ENCODE data around the gene ZBTB40. TPM values are rescaled to one million over a fixed set of nuclear protein-coding genes. Genes with fewer than 3 reads are reported as not detected.

The ZBTB40 gene
- total RNA-seq, 1 donor from 2014 or later: 14.9 TPM

GRCh38 chr1:22509815-22510214 lies 58.2 kb downstream of the ZBTB40 start:
- Mint-ChIP-seq H3K27ac (no peak overlapping the region), H3K4me1 (no peaks in the 10 kb centered on the region), H3K4me3 (no peak overlapping the region), H3K9me3 (no peaks in the 10 kb centered on the region), H3K36me3 (peaks cover 22% of the 10 kb centered on the region), H3K27me3 (ENCODE audit: insufficient read depth, low read depth) (no peaks in the 10 kb centered on the region)
- no peaks in the 10 kb centered on the region for H3K9me3 ChIP-seq (ENCODE audit: low read depth)
- no peaks in the 10 kb centered on the region for H3F3A ChIP-seq (ENCODE audit: low read depth)
- TF ChIP-seq EZH2phosphoT487 (IDR thresholded peaks at IDR 0.05) (no peak), EZH2 (IDR thresholded peaks at IDR 0.05) (no peak)
- TF ChIP-seq, protein P1, sequence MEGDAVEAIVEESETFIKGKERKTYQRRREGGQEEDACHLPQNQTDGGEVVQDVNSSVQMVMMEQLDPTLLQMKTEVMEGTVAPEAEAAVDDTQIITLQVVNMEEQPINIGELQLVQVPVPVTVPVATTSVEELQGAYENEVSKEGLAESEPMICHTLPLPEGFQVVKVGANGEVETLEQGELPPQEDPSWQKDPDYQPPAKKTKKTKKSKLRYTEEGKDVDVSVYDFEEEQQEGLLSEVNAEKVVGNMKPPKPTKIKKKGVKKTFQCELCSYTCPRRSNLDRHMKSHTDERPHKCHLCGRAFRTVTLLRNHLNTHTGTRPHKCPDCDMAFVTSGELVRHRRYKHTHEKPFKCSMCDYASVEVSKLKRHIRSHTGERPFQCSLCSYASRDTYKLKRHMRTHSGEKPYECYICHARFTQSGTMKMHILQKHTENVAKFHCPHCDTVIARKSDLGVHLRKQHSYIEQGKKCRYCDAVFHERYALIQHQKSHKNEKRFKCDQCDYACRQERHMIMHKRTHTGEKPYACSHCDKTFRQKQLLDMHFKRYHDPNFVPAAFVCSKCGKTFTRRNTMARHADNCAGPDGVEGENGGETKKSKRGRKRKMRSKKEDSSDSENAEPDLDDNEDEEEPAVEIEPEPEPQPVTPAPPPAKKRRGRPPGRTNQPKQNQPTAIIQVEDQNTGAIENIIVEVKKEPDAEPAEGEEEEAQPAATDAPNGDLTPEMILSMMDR (IDR thresholded peaks at IDR 0.05): no peak
- no peak for DNase-seq (ENCODE audit: low spot score)
- H3K4me2 ChIP-seq: no peak overlapping the region
- no peaks in the 10 kb centered on the region for H4K20me1 ChIP-seq (ENCODE audit: low read depth)
- H3K4me1 ChIP-seq: no peaks in the 10 kb centered on the region
- H3K9ac ChIP-seq: no peak overlapping the region
- H3K79me2 ChIP-seq (ENCODE audit: low read depth): no peaks in the 10 kb centered on the region
- H3K27ac ChIP-seq: no peak overlapping the region
- no peaks in the 10 kb centered on the region for H3K27me3 ChIP-seq
- H3K4me3 ChIP-seq: no peak overlapping the region
- H3K36me3 ChIP-seq: no peaks in the 10 kb centered on the region
- no peak overlapping the region for H2AFZ ChIP-seq (replicated peaks)

GRCh38 chr1:22512873-22513272 lies 61.2 kb downstream of the ZBTB40 start:
- H3K36me3 ChIP-seq: no peaks in the 10 kb centered on the region

DNA sequence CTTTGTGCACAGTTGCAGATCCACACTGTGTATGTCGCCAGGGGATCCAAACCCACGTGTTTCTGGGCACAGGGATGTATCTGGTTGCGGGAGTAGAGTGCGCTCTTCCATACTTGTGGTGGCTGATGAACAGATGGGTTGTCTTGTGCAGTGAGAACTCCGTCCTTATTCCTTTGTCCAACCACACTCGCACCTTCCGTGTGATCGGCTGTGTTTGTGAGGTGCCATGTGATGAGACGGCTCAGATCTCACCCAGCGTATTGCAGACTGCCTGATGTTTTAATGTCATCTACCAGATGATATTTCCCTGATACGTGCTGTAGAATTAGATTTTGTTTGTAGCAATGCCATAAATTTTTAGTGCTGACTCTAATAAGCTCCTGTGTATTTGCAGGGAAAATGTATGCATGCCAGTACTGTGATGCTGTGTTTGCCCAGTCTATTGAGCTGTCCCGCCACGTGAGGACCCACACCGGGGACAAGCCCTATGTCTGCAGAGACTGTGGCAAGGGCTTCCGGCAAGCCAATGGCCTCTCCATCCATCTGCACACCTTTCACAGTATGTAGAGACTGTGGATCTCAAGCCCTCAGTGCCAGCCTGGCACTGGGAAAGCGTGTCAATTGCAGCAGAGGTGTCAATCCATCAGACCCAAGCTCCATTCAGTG lies 65.4 kb downstream of the ZBTB40 start:
- Histone ChIP-seq H3K79me2 (ENCODE audit: low read depth) (no peaks in the 10 kb centered on the region), H3K36me3 (no peaks in the 10 kb centered on the region), H3K4me1 (no peaks in the 10 kb centered on the region), H3K27me3 (no peaks in the 10 kb centered on the region), H3F3A (ENCODE audit: low read depth) (no peaks in the 10 kb centered on the region), H3K27ac (no peak overlapping the region), H3K4me2 (no peak overlapping the region), H3K4me3 (no peak overlapping the region), H2AFZ (replicated peaks) (no peak overlapping the region), H4K20me1 (ENCODE audit: low read depth) (no peaks in the 10 kb centered on the region), H3K9ac (no peak overlapping the region), H3K9me3 (ENCODE audit: low read depth) (no peaks in the 10 kb centered on the region)
- Mint-ChIP-seq H3K4me1 (no peaks in the 10 kb centered on the region), H3K4me3 (no peak overlapping the region), H3K9me3 (no peaks in the 10 kb centered on the region), H3K27ac (no peak overlapping the region), H3K36me3 (peaks cover 28% of the 10 kb centered on the region), H3K27me3 (ENCODE audit: insufficient read depth, low read depth) (peaks cover 2% of the 10 kb centered on the region)
- DNase-seq (ENCODE audit: low spot score): no peak
- TF ChIP-seq EZH2 (IDR thresholded peaks at IDR 0.05) (no peak), EZH2phosphoT487 (IDR thresholded peaks at IDR 0.05) (no peak)
- TF ChIP-seq, protein P1 (IDR thresholded peaks at IDR 0.05): no peak

More at GRCh38 chr1:22512873-22513272, 61.2 kb downstream of the ZBTB40 start:
- peaks cover 33% of the 10 kb centered on the region for H3K36me3 Mint-ChIP-seq
- H3K4me1 ChIP-seq: no peaks in the 10 kb centered on the region
- no peak overlapping the region for H3K27ac Mint-ChIP-seq
- no peak overlapping the region for H3K4me3 ChIP-seq
- no peak overlapping the region for H2AFZ ChIP-seq (replicated peaks)
- H3K27ac ChIP-seq: no peak overlapping the region
- H3K9me3 Mint-ChIP-seq: no peaks in the 10 kb centered on the region
- H3K4me2 ChIP-seq: no peak overlapping the region
- H3K27me3 ChIP-seq: no peaks in the 10 kb centered on the region
- H3K4me3 Mint-ChIP-seq: no peak overlapping the region
- TF ChIP-seq EZH2phosphoT487 (IDR thresholded peaks at IDR 0.05) (no peak), EZH2 (IDR thresholded peaks at IDR 0.05) (no peak)
- TF ChIP-seq, protein P1 (IDR thresholded peaks at IDR 0.05): no peak
- no peak overlapping the region for H3K9ac ChIP-seq
- H3K4me1 Mint-ChIP-seq: no peaks in the 10 kb centered on the region
- H3K27me3 Mint-ChIP-seq (ENCODE audit: insufficient read depth, low read depth): no peaks in the 10 kb centered on the region
- H3F3A ChIP-seq (ENCODE audit: low read depth): no peaks in the 10 kb centered on the region
- no peaks in the 10 kb centered on the region for H3K9me3 ChIP-seq (ENCODE audit: low read depth)
- no peaks in the 10 kb centered on the region for H3K79me2 ChIP-seq (ENCODE audit: low read depth)
- no peak for DNase-seq (ENCODE audit: low spot score)
- H4K20me1 ChIP-seq (ENCODE audit: low read depth): no peaks in the 10 kb centered on the region

Measured in neural progenitor cell (in vitro differentiated cells).